Stimulated activated CD4-positive, alpha-beta T cell treated with anti-CD3 and anti-CD28 coated beads, TNF-alpha, amount 100 ng/mL, for 4 hours (primary cell): ENCODE data around the gene SH3RF2.
"Not testable (repeated sequence)": the region's sequence is repeated elsewhere in the genome, so short reads cannot be mapped to it uniquely, and the experiment has no call there.

ENCODE experiments used
- DNase-seq, 3 experiments: peaks; one replicate each; pipeline ENCODE4 v3.0.0-alpha.2; 2020; ENCODE audit warnings: low read depth in 3 of 3

Gene SH3RF2

DNA sequence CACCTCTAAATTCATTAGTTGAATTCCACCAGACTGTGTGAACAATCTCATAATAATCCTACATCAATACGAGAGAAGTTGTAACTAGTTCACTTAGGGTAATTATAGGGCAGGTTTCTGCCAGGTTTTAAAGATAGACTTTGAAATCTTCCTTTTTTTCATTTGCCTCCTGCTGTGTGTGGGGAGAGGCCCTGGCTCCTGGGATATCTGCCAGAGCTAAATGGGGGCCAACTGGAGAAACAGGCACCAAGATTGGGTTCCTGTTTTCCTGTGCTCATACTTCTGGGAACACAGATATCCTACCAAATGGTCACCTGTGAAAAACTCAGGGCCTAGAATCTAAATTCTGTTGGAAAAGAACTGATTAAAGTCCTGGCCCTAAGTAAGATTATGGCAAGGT, 42.3 kb downstream of the SH3RF2 start:
- no peak for DNase-seq

- DNase-seq = no peak
Measured at GRCh38 chr5:145979270-145980223, 43.2 kb downstream of the SH3RF2 start.

DNA sequence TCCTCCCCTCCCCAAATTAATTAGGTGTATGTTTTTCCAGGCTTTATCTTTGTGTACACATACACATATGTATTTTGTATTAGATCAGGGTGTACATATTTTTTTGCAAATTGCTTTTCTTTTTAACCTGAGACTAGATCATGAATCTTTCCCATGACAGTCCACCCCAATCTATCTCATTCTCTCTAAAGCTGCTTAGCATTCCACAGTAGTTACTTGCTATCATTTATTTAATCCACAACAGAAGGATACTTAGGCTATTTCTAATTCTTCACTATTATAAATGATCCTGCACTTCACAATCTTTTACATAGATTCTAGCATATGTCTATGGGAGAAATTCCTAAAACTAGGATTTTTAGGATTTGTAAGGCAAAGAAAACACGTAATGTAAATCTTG, 43.9 kb downstream of the SH3RF2 start:
- DNase-seq = no peak

DNA sequence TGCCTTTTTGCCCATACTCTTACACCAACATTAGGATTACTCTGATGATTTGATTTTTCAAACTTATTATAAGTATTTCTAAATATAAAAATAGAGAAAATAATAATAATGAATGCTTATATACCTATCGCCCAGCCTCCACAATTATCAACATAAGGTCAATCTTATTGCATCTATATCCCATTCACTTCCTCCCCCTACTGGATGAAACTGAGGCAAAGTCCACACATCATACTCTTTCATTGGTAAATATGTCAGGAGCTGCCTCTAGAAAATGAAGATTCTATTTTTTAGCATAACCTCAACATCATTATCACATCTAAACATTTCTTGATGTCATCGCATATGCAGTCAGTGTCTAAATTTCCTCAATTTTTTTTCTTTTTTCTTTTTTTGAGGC, 44.3 kb downstream of the SH3RF2 start:
- DNase-seq = no peak

GRCh38 chr5:145981589-145982571, 45.5 kb downstream of the SH3RF2 start:
- DNase-seq = no peak

- no peak for DNase-seq
Measured at GRCh38 chr5:145982572-145983318, 46.4 kb downstream of the SH3RF2 start.

- no peak for DNase-seq
Measured at GRCh38 chr5:145983446-145983845, 47.1 kb downstream of the SH3RF2 start.

DNA sequence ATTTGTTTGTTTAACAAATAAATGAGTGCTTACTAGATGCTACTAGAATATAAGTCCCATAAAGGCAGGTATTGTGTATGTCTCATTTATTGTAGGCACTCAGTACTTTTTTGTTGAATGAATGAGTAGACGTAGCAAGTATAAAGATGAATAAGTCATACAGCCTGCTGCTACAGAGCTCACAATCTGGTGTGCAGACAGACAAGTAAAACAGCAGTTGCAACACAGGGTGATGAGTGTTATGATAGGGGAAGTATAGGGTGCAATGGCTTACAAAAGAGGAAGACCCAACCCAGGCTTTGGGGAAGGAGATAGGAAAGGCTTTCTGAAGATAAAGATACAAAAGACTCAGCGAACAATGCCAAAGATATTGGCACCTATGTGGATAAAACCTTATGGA, 47.7 kb downstream of the SH3RF2 start:
- DNase-seq = no peak

GRCh38 chr5:145987856-145988255, 51.5 kb downstream of the SH3RF2 start:
- no peak for DNase-seq

- no peak for DNase-seq
Measured at GRCh38 chr5:145988993-145989392, 52.6 kb downstream of the SH3RF2 start.

DNA sequence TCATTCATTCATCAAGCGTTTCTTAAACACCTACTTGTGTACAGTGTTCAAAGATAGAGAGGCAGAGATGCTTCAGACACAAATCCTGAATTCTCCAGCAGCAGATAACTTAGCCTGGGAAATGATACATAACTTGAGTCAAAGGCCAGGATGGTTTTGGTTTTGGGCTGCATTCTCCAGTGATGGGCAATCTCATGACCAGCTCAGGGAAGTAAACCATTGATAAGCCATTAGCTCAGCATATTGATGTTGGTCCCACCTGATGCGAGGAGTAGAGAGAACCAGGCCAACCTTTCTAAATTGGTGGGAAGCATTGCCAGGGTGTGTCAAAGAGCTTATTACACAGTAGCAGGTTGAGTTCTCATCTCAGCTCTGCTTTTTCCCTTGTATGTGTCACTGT, 53.0 kb downstream of the SH3RF2 start:
- DNase-seq = no peak

DNA sequence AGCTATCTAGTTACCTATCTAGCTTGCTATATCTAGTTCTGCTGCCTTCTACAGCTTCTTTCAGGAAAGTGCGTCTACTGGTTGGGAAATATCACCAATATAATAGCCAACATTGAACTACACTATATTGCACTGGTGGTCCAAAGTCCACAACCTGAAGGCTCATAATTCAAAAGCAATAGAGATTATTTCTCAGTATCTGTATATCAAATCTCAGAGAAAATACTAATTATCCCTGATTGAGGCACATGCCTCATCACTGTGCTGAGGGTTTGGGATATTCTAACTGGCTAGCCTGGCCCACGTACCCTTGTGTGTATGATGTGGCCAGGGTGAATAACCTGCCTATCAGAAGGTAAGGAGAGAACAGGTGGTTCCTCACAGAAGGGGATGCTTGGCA, 53.8 kb downstream of the SH3RF2 start:
- no peak for DNase-seq

DNA sequence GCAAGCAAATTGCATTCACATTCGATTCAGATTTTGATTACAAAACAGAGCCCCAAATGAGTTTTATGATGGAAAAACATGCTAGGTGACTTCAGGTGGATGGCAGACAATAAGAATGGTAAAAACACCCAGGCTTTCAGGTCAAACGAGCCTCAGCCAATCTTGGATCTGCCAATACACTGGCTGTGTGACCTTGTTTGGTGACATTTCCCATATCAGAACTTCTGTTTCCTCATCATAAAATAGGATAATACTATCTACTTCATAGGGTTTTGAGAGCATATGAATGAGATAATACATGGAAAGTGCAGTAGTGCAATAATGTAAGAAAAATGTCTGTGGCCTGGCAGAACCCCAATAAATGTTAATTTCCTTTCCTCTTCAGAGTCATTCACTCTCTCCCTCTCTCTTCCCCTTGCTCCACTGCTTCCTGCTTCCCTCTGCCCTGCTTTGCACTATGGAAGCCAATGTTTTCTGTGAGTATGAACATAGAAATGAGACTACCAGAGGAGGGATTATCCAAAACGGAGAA, 54.7 kb downstream of the SH3RF2 start:
- DNase-seq = no peak

GRCh38 chr5:145993538-145993937, 57.2 kb downstream of the SH3RF2 start:
- DNase-seq = not testable (repeated sequence)

DNA sequence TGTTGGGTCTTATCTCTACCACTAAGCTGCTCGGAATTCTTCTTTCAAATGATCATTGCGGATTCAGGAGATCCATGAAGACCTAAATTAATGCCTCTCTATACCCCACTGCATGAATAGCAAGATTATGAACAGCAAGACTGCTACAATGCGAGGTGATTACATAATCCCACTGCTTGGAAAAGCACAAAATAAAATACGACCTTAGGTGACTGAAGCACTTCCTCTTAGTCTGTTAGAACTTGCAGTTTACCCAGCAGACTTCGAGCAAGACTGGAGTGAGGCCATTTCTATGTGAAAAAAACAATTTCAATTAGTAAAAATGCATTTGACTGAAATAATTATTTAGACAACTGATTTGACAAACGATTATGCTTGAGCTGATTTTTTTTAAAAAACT, 59.8 kb downstream of the SH3RF2 start:
- no peak for DNase-seq

GRCh38 chr5:145999208-145999607, 62.8 kb downstream of the SH3RF2 start:
- DNase-seq = no peak

DNA sequence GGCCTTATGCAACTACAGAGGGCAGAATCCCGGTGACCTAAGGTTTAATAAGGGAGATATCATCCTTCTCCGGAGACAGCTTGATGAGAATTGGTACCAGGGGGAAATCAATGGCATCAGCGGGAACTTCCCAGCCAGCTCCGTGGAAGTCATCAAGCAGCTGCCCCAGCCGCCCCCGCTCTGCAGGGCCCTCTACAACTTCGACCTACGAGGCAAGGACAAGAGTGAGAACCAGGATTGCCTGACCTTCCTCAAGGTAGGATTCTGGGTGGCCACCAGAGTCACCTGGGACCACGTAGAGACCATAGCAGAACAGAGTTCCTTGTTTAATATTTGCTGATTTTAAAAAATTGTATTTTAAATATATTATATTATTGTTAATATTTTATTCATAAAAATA, 63.7 kb downstream of the SH3RF2 start:
- no peak for DNase-seq

GRCh38 chr5:146001544-146002190, 65.3 kb downstream of the SH3RF2 start:
- no peak for DNase-seq

GRCh38 chr5:146002491-146002890, 66.1 kb downstream of the SH3RF2 start:
- no peak for DNase-seq

DNA sequence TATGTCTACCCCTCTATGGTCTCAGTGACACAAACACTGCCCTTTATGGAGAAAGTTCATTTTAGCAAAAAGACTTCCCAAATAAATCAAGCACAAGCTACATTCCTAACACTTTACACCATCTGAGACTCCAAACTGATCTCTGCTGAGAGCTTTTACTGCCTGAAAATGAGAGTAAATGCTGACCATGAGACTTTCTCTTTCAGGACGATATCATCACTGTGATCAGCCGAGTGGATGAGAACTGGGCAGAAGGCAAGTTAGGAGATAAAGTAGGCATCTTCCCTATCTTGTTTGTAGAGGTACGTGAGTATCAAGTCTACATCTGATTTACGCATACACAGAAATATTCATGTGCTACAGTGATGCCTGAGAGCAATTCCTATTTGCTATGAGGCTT, 67.5 kb downstream of the SH3RF2 start:
- no peak for DNase-seq

- no peak for DNase-seq
Measured at GRCh38 chr5:146005264-146005663, 68.9 kb downstream of the SH3RF2 start.
